Raji (cell line): ENCODE data around the gene GPRASP3.
A peak's percentile ranks its signal among the peaks of the same experiment; 100 is the strongest.

Experiments
- POLR2A ChIP-seq: IDR thresholded peaks from 2 replicates; pipeline ENCODE4 v1.6.1; 2011; ENCODE audit warnings: low read depth, low read length, control low read depth; ENCODE audit not compliant: insufficient read depth

The GPRASP3 gene

GRCh38 chrX:102739657-102740056, 19.1 kb downstream of the GPRASP3 start:
- no peak for TF ChIP-seq POLR2A

GRCh38 chrX:102744307-102744706, 23.8 kb downstream of the GPRASP3 start:
- no peak for TF ChIP-seq POLR2A

- TF ChIP-seq POLR2A, result no peak
Measured at GRCh38 chrX:102745513-102745856, 24.9 kb downstream of the GPRASP3 start.

GRCh38 chrX:102745857-102746584, 25.5 kb downstream of the GPRASP3 start:
- no peak for TF ChIP-seq POLR2A

GRCh38 chrX:102765217-102765616, 44.7 kb downstream of the GPRASP3 start:
- TF ChIP-seq POLR2A, result no peak

GRCh38 chrX:102765809-102766208, 45.3 kb downstream of the GPRASP3 start:
- TF ChIP-seq POLR2A, result no peak

- TF ChIP-seq POLR2A, result no peak
Measured at GRCh38 chrX:102767287-102767686, 46.7 kb downstream of the GPRASP3 start.

- TF ChIP-seq POLR2A, result peak; percentile 70
Measured at GRCh38 chrX:102768987-102769761, 48.6 kb downstream of the GPRASP3 start.
